NCI-H1092 treated with DMSO at 0.1 percent for 48 hours (cell line): ENCODE data around the gene PTGFRN.

Experiments used
- DNase-seq: peaks from one replicate; lab custom pipeline; 2025; lab: John Stamatoyannopoulos, UW

Gene PTGFRN

GRCh38 chr1:117033772-117034171, 124.1 kb downstream of the PTGFRN start:
- no peak for DNase-seq

GRCh38 chr1:117034791-117035290, 125.1 kb downstream of the PTGFRN start:
- no peak for DNase-seq

GRCh38 chr1:117036018-117036461, 126.3 kb downstream of the PTGFRN start:
- DNase-seq, result no peak

- DNase-seq, result no peak
These were observed 128.1 kb downstream of the PTGFRN start for GRCh38 chr1:117037802-117038201.

- no peak for DNase-seq
These were observed 128.5 kb downstream of the PTGFRN start for GRCh38 chr1:117038236-117038635.
